WTC11 (cell line): ENCODE data around the gene IL1RAPL2. TPM values are rescaled to one million over a fixed set of nuclear protein-coding genes. Genes with fewer than 3 reads are reported as not detected.

Source experiments
- ATAC-seq: fragments of 200-7000 bp; cut with Tn5 transposase; 2 replicates; pipeline ENCODE4 v1.10.0; 2021; ENCODE audit warnings: mild to moderate bottlenecking, moderate library complexity
- CTCF ChIA-PET: fragments of 300-600 bp; sonication (Branson Sonifier 250); formaldehyde crosslinking; loops from one replicate; lab custom pipeline; 2021; ENCODE audit warnings: antibody characterized with exemption; lab: Charles Lee
- POLR2A ChIA-PET: fragments of 350-600 bp; sonication (Branson Sonifier 250); formaldehyde crosslinking; loops from one replicate; lab custom pipeline; 2021; ENCODE audit warnings: antibody characterized with exemption; lab: Charles Lee
- DNase-seq: peaks from one replicate; pipeline ENCODE4 v3.0.0; 2021; ENCODE audit warnings: low spot score
- H3K27ac Mint-ChIP-seq: 2 replicates; pipeline ENCODE4 v1.8.0; 2021; ENCODE audit warnings: mixed read lengths
- H3K27me3 Mint-ChIP-seq: 2 replicates; pipeline ENCODE4 v1.8.0; 2021; ENCODE audit warnings: low read depth, mild to moderate bottlenecking, moderate library complexity, mixed read lengths
- H3K36me3 Mint-ChIP-seq: 2 replicates; pipeline ENCODE4 v1.8.0; 2021; ENCODE audit warnings: mixed read lengths
- H3K4me1 Mint-ChIP-seq: 2 replicates; pipeline ENCODE4 v1.8.0; 2022; ENCODE audit warnings: mixed read lengths
- H3K4me3 Mint-ChIP-seq: 2 replicates; pipeline ENCODE4 v1.8.0; 2021; ENCODE audit warnings: mild to moderate bottlenecking, moderate library complexity, mixed read lengths
- H3K9me3 Mint-ChIP-seq: 2 replicates; pipeline ENCODE4 v1.8.0; 2021; ENCODE audit warnings: mixed read lengths
- ATF3 ChIP-seq: sonication (generic); formaldehyde crosslinking; conservative IDR thresholded peaks from 2 replicates; pipeline ENCODE4 v1.8.1; 2022; ENCODE audit warnings: mild to moderate bottlenecking, missing genetic modification reagents
- CTCF ChIP-seq: fragments of 200-600 bp; IDR thresholded peaks from 2 replicates; pipeline ENCODE4 v1.8.0; 2022; ENCODE audit warnings: antibody characterized with exemption
- FOXK1 ChIP-seq: sonication (generic); formaldehyde crosslinking; IDR thresholded peaks from 2 replicates; pipeline ENCODE4 v1.8.0; 2022; ENCODE audit warnings: mild to moderate bottlenecking, moderate library complexity, missing genetic modification reagents
- GTF2I ChIP-seq: fragments of 250-450 bp; sonication (Bioruptor Pico); conservative IDR thresholded peaks from 2 replicates; pipeline ENCODE4 v1.4.0; 2021; ENCODE audit warnings: mild to moderate bottlenecking
- IRF2 ChIP-seq: sonication (generic); formaldehyde crosslinking; IDR thresholded peaks from 2 replicates; pipeline ENCODE4 v1.8.0; 2022; ENCODE audit warnings: low read depth, missing genetic modification reagents, borderline replicate concordance
- MAX ChIP-seq: sonication (generic); formaldehyde crosslinking; IDR thresholded peaks from 2 replicates; pipeline ENCODE4 v1.8.0; 2022; ENCODE audit warnings: mild to moderate bottlenecking, missing genetic modification reagents
- MLX ChIP-seq: sonication (generic); formaldehyde crosslinking; IDR thresholded peaks from 2 replicates; pipeline ENCODE4 v1.8.1; 2023; ENCODE audit warnings: mild to moderate bottlenecking, missing genetic modification reagents, moderate library complexity
- NFATC4 ChIP-seq: fragments of 250-450 bp; sonication (Bioruptor Pico); IDR thresholded peaks from 2 replicates; pipeline ENCODE4 v1.9.0; 2021; ENCODE audit warnings: mild to moderate bottlenecking
- NR3C1 ChIP-seq: sonication (generic); formaldehyde crosslinking; conservative IDR thresholded peaks from 2 replicates; pipeline ENCODE4 v1.8.1; 2023; ENCODE audit warnings: low read depth, mild to moderate bottlenecking, missing genetic modification reagents
- PRDM15 ChIP-seq: sonication (generic); formaldehyde crosslinking; IDR thresholded peaks from 2 replicates; pipeline ENCODE4 v1.8.0; 2022; ENCODE audit warnings: missing genetic modification reagents
- STAT6 ChIP-seq: sonication (generic); formaldehyde crosslinking; conservative IDR thresholded peaks from 2 replicates; pipeline ENCODE4 v1.8.1; 2023; ENCODE audit warnings: mild to moderate bottlenecking, low read depth, missing genetic modification reagents, moderate library complexity
- TCF7 ChIP-seq: sonication (generic); formaldehyde crosslinking; IDR thresholded peaks from 2 replicates; pipeline ENCODE4 v1.8.0; 2022; ENCODE audit warnings: mild to moderate bottlenecking, low read depth, missing genetic modification reagents, moderate library complexity
- ZBTB21 ChIP-seq: sonication (generic); formaldehyde crosslinking; IDR thresholded peaks from 2 replicates; pipeline ENCODE4 v1.8.1; 2023; ENCODE audit warnings: mild to moderate bottlenecking, missing genetic modification reagents, borderline replicate concordance
- ZMAT4 ChIP-seq: fragments of 250-450 bp; sonication (Bioruptor Pico); IDR thresholded peaks from 2 replicates; pipeline ENCODE4 v1.9.0; 2021; ENCODE audit warnings: mild to moderate bottlenecking
- ZNF121 ChIP-seq: sonication (generic); formaldehyde crosslinking; IDR thresholded peaks from 2 replicates; pipeline ENCODE4 v1.8.0; 2023; ENCODE audit warnings: missing genetic modification reagents
- ZNF317 ChIP-seq: sonication (generic); formaldehyde crosslinking; IDR thresholded peaks from 2 replicates; pipeline ENCODE4 v1.8.1; 2023; ENCODE audit warnings: low read depth, mild to moderate bottlenecking, moderate library complexity, missing genetic modification reagents, borderline replicate concordance
- ZNF396 ChIP-seq: fragments of 250-450 bp; sonication (Bioruptor Pico); IDR thresholded peaks from 2 replicates; pipeline ENCODE4 v1.8.0; 2021; ENCODE audit warnings: mild to moderate bottlenecking, moderate library complexity, borderline replicate concordance
- ZNF671 ChIP-seq: fragments of 250-450 bp; sonication (Bioruptor Pico); IDR thresholded peaks from 2 replicates; pipeline ENCODE4 v1.8.0; 2021; ENCODE audit warnings: mild to moderate bottlenecking
- ZSCAN18 ChIP-seq: fragments of 250-450 bp; sonication (Bioruptor Pico); IDR thresholded peaks from 2 replicates; pipeline ENCODE4 v2.1.2; 2022; ENCODE audit warnings: mild to moderate bottlenecking, moderate library complexity
- total RNA-seq: library from RNA; stranded (reverse); gene quantifications from 3 replicates; pipeline ENCODE4 v1.2.3, GENCODE V29; 2021
- TF ChIP-seq, protein P1 (sequence below): sonication (generic); formaldehyde crosslinking; IDR thresholded peaks from 2 replicates; pipeline ENCODE4 v1.8.1; 2022; ENCODE audit warnings: mild to moderate bottlenecking, missing genetic modification reagents, moderate library complexity, borderline replicate concordance

IL1RAPL2 gene
- total RNA-seq, 1 experiment from 2014 or later = 0.09 TPM

DNA sequence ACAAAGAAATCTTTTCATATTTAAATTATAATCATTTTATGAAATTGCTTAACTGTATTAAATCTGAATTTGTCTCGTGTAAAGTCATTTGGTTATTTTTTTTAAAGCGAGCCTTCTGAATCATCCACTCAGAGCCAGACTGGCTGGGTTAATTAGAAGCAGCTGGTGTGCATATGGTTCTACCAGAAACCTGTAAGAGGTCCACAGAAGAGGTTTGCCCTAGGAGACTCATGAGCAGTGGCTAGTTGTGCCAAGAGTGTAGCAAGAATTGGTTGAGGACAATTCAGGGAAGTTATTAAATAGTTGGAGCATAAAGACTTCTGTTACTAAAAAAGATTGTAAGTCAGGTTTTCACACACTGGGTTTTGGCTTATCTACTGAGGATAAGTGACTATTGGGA, 267.4 kb downstream of the IL1RAPL2 start:
- ChIA-PET POLR2A (no interaction called here), CTCF (no interaction called here)
- Mint-ChIP-seq H3K4me1 (peaks cover 4% of the 10 kb centered on the region; the same call in 1 of the 2 replicates), H3K4me3 (no peak overlapping the region), H3K9me3 (peaks cover under 1% of the 10 kb centered on the region; the same call in 1 of the 2 replicates), H3K36me3 (peaks cover 3% of the 10 kb centered on the region), H3K27ac (no peak overlapping the region), H3K27me3 (no peaks in the 10 kb centered on the region)
- ATAC-seq (no peak), DNase-seq (no peak)
- TF ChIP-seq ZNF396 (no peak), ZNF121 (CRISPR knock-in tag) (no peak), ATF3 (CRISPR knock-in tag) (no peak), ZNF317 (CRISPR knock-in tag) (no peak), CTCF (no peak), STAT6 (no peak), NR3C1 (CRISPR knock-in tag) (no peak), ZMAT4 (CRISPR knock-in tag) (no peak)
- TF ChIP-seq, protein P1, sequence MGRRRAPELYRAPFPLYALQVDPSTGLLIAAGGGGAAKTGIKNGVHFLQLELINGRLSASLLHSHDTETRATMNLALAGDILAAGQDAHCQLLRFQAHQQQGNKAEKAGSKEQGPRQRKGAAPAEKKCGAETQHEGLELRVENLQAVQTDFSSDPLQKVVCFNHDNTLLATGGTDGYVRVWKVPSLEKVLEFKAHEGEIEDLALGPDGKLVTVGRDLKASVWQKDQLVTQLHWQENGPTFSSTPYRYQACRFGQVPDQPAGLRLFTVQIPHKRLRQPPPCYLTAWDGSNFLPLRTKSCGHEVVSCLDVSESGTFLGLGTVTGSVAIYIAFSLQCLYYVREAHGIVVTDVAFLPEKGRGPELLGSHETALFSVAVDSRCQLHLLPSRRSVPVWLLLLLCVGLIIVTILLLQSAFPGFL (CRISPR knock-in tag) = no peak

DNA sequence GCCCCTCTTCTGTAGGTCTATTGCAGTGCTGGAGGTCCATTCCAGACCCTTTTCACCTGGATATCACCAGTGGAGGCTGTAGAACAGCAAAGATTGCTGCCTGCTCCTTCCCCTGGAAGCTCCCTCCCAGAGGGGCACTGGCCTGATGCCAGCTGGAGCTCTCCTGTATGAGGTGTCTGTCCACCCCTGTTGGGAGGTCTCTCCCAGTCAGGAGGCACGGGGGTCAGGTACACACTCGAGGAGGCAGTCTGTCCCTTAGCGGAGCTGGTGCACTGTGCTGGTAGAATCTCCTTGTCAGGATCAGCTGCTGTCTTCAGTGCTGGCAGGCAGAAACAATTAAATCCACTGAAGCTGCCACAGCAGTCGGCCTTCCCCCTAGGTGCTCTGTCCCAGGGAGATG, 276.6 kb downstream of the IL1RAPL2 start:
- CTCF ChIA-PET = no interaction called here

More for the DNA sequence above, 276.6 kb downstream of the IL1RAPL2 start:
- no peak for DNase-seq
- H3K36me3 Mint-ChIP-seq = peaks cover 9% of the 10 kb centered on the region
- POLR2A ChIA-PET = interaction anchor here (0.6 kb wide), 1 partner anchor 277 kb away, joined by 3 read pairs; the partner anchor contains the start of gene IL1RAPL2
- ATAC-seq = no peak
- 0 out of 2 replicates have a peak, but pooled peaks cover 3% of the 10 kb centered on the region for H3K27me3 Mint-ChIP-seq
- H3K27ac Mint-ChIP-seq = no peak overlapping the region
- no peak overlapping the region for H3K4me3 Mint-ChIP-seq
- peaks cover 16% of the 10 kb centered on the region for H3K9me3 Mint-ChIP-seq
- H3K4me1 Mint-ChIP-seq = no peaks in the 10 kb centered on the region
- TF ChIP-seq ATF3 (CRISPR knock-in tag) = no peak
- TF ChIP-seq TCF7 (CRISPR knock-in tag) = no peak
- no peak for TF ChIP-seq ZNF671 (CRISPR knock-in tag)
- TF ChIP-seq PRDM15 = no peak
- no peak for TF ChIP-seq GTF2I (CRISPR knock-in tag)
- no peak for TF ChIP-seq FOXK1 (CRISPR knock-in tag)
- no peak for TF ChIP-seq ZBTB21 (CRISPR knock-in tag)
- TF ChIP-seq NFATC4 (CRISPR knock-in tag) = no peak
- no peak for TF ChIP-seq MAX (CRISPR knock-in tag)
- no peak for TF ChIP-seq MLX (CRISPR knock-in tag)
- no peak for TF ChIP-seq ZSCAN18 (CRISPR knock-in tag)
- TF ChIP-seq IRF2 (CRISPR knock-in tag) = no peak
